ENCODE measurements around the gene CAMTA1.

The CAMTA1 gene

GRCh38 chr1:7733276-7733675 is 948.0 kb downstream of the CAMTA1 start:
- DNase-seq (ENCODE audit: low spot score), result no peak

DNA sequence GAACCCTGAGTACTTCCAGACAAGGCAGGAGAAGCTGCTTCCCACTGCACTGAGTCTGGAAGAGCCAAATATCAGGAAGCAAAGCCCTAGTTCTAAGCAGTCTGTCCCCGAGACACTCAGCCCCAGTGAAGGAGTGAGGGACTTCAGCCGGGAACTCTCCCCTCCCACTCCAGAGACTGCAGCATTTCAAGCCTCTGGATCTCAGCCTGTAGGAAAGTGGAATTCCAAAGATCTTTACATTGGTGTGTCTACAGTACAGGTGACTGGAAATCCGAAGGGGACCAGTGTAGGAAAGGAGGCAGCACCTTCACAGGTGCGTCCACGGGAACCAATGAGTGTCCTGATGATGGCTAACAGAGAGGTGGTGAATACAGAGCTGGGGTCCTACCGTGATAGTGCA is 952.8 kb downstream of the CAMTA1 start:
- no peak for DNase-seq (ENCODE audit: low spot score)

DNA sequence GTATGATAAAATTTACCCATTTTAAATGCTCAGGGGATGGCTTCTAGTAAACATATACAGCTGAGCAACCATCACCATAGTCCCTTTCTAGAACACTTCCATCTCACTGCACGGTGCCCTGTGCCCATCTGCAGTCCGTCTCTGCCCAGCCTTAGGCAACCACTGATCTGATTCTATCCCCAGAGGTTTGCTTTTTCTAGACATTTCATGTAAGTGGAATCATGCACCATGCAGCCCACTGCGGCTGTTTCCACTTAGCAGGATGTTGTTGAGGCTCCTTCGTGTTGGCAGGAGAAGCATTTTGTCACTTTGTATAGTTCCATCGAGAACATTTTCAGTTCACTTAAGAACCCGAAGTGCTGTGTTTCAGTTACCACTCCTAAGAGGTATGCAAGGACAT is 958.1 kb downstream of the CAMTA1 start:
- DNase-seq (ENCODE audit: low spot score), result no peak

DNA sequence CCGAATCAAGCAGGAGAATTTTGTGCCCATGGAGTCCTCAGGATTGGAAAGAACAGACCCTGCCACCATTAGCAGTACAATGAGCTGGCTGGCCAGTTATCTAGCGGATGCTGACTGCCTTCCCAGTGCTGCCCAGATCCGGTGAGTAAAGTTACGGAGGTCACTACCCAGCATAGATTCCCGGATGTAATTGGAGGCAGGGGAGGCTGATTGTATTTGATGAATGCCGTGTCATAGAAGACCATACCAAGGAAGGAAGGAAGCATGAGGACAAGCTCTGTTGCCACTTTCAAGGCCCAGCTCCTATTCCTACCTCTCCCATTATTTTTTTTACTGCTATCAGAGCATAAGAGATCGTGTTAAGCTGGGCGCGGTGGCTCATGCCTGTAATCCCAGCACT is 959.6 kb downstream of the CAMTA1 start:
- no peak for DNase-seq (ENCODE audit: low spot score)

GRCh38 chr1:7745783-7746182 is 960.5 kb downstream of the CAMTA1 start:
- DNase-seq (ENCODE audit: low spot score), result no peak

DNA sequence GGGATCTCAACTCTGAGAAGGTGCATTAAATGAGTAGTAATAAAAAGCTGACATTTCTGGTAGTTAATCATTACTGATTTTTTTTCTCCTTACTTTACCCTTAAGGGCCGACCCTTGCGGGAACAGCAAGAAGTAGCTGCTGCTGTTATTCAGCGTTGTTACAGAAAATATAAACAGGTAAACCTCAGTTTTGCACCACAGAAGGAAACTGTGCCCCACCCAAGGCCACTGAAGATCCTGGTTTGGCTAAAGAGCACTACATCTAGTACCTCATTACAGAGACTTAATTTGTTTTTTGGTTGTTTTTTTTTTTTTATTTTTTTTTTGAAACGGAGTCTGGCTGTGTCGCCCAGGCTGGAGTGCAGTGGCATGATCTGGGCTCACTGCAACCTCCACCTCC is 962.4 kb downstream of the CAMTA1 start:
- no peak for DNase-seq (ENCODE audit: low spot score)

DNA sequence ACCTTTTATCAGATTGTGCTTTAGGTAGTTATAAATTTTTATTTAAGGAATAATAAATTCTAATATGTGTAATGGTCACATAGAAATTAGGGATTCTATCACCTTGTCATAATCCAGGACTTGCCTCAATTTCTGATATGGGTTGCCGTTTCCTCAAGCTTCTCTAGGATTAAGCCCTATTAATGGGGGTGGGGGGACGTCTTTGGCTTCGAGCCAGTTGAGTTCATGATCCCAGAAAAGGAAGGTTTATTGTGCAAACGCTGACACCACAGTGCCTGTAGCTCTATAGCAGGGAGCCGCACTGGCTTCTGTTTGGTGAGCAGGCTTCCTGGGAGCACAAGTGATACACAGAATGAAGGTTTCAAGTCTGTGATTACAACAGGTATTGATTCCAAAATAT is 963.9 kb downstream of the CAMTA1 start:
- DNase-seq (ENCODE audit: low spot score), result no peak

DNA sequence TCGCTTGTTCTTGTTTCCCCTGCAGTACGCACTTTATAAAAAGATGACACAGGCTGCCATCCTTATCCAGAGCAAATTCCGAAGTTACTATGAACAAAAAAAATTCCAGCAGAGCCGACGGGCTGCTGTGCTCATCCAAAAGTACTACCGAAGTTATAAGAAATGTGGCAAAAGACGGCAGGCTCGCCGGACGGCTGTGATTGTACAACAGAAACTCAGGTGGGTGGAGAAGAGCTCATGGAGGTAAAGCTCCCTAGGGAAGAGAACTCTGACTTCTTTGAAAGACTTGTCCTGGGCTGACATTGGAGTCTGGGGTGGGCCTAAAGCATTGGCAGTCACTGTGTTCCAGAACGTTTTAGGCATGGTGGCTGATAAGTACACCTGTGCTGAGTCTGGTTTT is 965.9 kb downstream of the CAMTA1 start:
- DNase-seq (ENCODE audit: low spot score), result no peak

- no peak for DNase-seq (ENCODE audit: low spot score)
Observed at GRCh38 chr1:7752512-7753417, 967.5 kb downstream of the CAMTA1 start.

DNA sequence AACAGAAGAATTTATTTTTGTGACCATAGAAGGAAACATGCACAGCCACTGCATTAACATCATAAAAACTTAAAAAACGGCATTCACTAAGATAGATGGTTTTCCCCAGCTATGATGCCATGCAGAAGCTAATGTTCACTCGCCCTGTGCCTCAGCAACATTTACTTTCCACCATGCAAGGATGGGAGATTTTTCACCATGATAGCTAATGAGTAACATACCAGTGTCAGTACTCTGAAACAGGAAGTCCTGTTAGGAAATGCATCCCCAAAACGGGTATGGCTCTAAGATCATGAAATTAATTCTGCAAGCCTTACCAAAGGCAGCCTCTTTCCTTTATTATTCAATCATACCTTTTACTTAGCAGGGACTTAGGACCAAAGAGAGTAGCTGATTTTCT is 968.4 kb downstream of the CAMTA1 start:
- no peak for DNase-seq (ENCODE audit: low spot score)

- no peak for DNase-seq (ENCODE audit: low spot score)
Observed at GRCh38 chr1:7754234-7754633, 969.0 kb downstream of the CAMTA1 start.

GRCh38 chr1:7755448-7755847 is 970.2 kb downstream of the CAMTA1 start:
- no peak for DNase-seq (ENCODE audit: low spot score)

DNA sequence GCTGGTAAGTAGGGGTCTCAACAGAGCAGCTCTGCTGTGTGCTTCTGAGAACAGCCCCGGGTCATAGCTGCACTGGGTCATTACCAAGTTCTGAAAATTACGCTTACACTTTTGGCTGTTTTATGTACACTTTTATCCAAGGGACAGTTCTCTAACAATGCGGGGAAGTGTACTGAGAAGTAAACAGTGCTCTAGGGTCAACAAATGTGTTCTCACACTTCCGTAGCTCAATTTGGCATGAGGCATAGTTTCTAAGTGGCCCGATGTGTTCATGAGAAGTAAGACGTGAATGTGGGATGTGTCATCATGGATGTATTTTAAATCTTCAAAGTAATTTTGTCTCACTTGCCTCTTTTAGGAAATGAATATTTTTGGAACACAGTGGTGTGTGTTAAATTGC is 975.0 kb downstream of the CAMTA1 start:
- DNase-seq (ENCODE audit: low spot score), result no peak

DNA sequence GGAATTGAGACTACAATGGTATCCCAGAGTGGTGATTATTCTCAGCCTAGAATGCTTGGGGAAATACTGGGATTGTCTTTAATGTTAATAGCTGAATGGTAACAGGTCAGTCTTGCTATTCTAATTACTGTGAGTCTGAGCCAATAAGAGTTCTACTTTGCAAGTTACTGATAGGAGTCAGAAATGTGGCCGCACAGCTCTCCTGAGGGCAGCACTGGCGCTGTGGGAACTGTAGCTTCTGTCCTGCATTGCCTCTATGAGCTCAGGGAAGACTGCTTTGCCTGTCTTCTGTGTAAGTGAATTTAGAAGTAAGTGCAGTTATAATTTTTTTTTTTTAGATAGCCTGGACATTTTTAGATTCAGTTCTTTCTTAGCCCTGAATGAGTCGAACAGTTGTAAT is 975.8 kb downstream of the CAMTA1 start:
- no peak for DNase-seq (ENCODE audit: low spot score)

GRCh38 chr1:7767176-7767575 is 981.9 kb downstream of the CAMTA1 start:
- DNase-seq (ENCODE audit: low spot score), result no peak

DNA sequence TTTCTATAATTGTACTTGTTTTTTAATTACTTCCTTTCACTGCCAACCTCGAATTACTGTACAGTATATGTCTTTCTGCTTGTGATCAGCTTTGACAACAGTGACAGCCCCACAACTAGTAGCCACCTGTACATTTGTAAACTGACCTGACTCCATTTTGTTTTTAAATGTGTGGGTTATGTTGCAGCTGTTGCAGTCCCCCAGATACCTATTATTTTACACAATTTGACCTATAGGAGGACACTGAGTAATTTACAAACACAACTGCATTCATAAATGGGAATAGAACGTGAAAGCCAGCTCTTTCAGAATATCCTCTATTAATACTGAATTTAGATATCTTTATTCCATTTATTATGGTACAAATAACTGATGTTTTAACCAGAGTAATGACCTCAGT is 983.3 kb downstream of the CAMTA1 start:
- no peak for DNase-seq (ENCODE audit: low spot score)

DNA sequence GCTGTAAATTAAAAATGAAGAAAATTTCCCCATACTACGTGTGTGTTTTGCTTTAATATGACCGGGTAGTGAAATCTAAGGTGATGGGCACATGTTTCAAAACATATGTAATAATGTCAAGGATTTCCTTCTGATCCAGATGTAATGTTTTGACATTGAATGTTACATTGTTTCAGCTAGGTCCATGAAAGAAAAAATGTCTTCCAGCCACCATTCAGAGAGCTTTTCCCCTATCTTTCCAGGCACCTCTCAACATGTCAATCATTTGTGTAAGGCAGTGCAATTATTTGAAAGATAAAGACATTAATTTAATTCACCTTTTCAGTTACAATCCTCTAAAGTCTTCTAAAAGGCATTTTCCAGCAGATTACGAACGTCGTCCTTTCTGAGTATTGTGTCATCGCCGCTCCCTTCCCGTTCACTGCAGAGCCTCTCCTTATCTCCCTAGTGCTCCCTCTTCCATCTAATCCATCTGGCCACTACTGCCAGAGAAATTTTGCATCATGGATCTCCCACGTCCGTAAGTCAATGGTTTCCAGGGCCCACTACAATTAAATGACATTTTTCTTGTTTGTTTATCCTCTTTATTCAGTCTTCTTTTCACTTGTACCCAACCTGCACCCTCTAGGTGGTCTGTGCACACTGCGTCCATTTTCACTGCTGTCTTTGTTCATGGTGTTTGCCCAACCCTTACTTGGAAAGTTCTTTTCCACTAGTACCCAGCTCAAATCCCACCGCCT is 984.6 kb downstream of the CAMTA1 start:
- DNase-seq (ENCODE audit: low spot score), result no peak

DNA sequence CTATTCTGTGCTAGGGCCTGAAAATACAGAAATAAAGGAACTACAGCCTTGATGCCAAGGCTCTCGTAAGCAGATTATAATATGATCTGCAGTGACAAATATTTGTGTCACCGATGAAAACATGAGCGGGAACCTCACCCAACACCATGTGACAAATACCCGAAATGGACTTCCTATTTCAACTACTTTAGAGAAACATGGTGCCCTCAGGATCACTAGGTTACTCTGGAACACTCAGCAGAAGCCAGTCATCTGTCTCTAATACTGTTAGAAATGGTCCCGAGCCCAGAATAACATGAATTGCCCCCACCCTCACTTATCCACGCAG is 985.4 kb downstream of the CAMTA1 start:
- no peak for DNase-seq (ENCODE audit: low spot score)

GRCh38 chr1:7770997-7771822 is 986.0 kb downstream of the CAMTA1 start, which contains the start of gene VAMP3:
VAMP3 (plus strand) TSS chr1:7771296; CDS start chr1:7771384, 88 bp downstream.
- DNase-seq (ENCODE audit: low spot score), result peak; percentile 95

GRCh38 chr1:7771823-7772299 is 986.6 kb downstream of the CAMTA1 start:
- DNase-seq (ENCODE audit: low spot score), result no peak

DNA sequence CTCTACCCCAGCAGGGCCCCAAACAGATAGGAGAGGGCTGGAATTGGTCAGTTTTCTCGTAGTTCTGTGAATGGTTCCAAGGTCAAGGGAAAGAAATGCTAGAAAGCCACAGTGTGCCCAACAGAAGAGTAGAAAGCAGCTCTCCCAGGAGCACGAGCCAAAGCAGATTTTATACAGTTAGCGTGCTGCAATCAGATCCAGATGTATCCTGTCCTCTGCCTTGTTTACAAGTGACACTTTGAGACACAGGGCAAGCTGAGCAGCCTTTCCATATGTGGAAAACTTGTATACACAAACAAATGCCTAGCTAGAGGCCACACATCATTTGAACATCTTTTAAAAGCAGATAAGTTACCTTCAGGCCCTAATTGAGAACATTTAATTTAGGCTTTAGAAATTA is 992.3 kb downstream of the CAMTA1 start:
- no peak for DNase-seq (ENCODE audit: low spot score)

- no peak for DNase-seq (ENCODE audit: low spot score)
Observed at GRCh38 chr1:7778133-7778628, 992.9 kb downstream of the CAMTA1 start.

Data from left forelimb (tissue), 1 donor.